ENCODE measurements around the gene ADAM21. TPM values are rescaled to one million over a fixed set of nuclear protein-coding genes. Genes with fewer than 3 reads are reported as not detected.

Gene ADAM21
- total and polyA plus RNA-seq, 2 of the 13 experiments (the other 11 are each of a cell fraction or from before 2014, with no cell fraction given), result 0.03 to 0.07 TPM

GRCh38 chr14:70448633-70449340 lies 3.2 kb upstream of the ADAM21 start (continued):
- TF ChIP-seq ZNF770 (CRISPR knock-in tag; IDR thresholded peaks at IDR 0.05), result peak; percentile 66; the same call in 1 of the 2 replicates
- TF ChIP-seq RARA (CRISPR knock-in tag; IDR thresholded peaks at IDR 0.05), result peak; percentile 70
- TF ChIP-seq ZBTB7A (CRISPR knock-in tag; IDR thresholded peaks at IDR 0.05), result no peak
- TF ChIP-seq ZNF776 (CRISPR knock-in tag; IDR thresholded peaks at IDR 0.05), result no peak
- TF ChIP-seq ONECUT2 (CRISPR knock-in tag; IDR thresholded peaks at IDR 0.05), result no peak
- peak; percentile 97 for TF ChIP-seq CEBPG (CRISPR knock-in tag; IDR thresholded peaks at IDR 0.05)
- no peak for TF ChIP-seq ZNF326 (CRISPR knock-in tag; IDR thresholded peaks at IDR 0.05; ENCODE audit: borderline replicate concordance)
- TF ChIP-seq HDAC6 (IDR thresholded peaks at IDR 0.05; ENCODE audit: low read depth, low read length), result no peak
- TF ChIP-seq CBX1 (IDR thresholded peaks at IDR 0.05; ENCODE audit: low read depth), result peak; percentile 43
- no peak for TF ChIP-seq CC2D1A (CRISPR knock-in tag; IDR thresholded peaks at IDR 0.05)
- 0 out of 2 replicates have a peak, but pooled peaks have one; percentile 17 for TF ChIP-seq ETV5 (CRISPR knock-in tag; IDR thresholded peaks at IDR 0.05; ENCODE audit: borderline replicate concordance)
- no peak for TF ChIP-seq RFXANK (CRISPR knock-in tag; IDR thresholded peaks at IDR 0.05)
- no peak for TF ChIP-seq STAT5B (CRISPR knock-in tag; IDR thresholded peaks at IDR 0.05)
- TF ChIP-seq ZNF678 (CRISPR knock-in tag; IDR thresholded peaks at IDR 0.05), result no peak
- TF ChIP-seq HNF4A (CRISPR knock-in tag; IDR thresholded peaks at IDR 0.05), result peak; percentile 74
- TF ChIP-seq MED1 (CRISPR knock-in tag; IDR thresholded peaks at IDR 0.05), result peak; percentile 52; the same call in 1 of the 2 replicates
- TF ChIP-seq CEBPB (IDR thresholded peaks at IDR 0.05; ENCODE audit: borderline replicate concordance, low read depth, low read length), result peak; percentile 98
- no peak for TF ChIP-seq ZBTB1 (CRISPR knock-in tag; IDR thresholded peaks at IDR 0.05; ENCODE audit: borderline replicate concordance)
- TF ChIP-seq ZSCAN31 (CRISPR knock-in tag; IDR thresholded peaks at IDR 0.05; ENCODE audit: low read depth), result no peak
- no peak for TF ChIP-seq ZNF724P (CRISPR knock-in tag; IDR thresholded peaks at IDR 0.05; ENCODE audit: borderline replicate concordance)
- TF ChIP-seq ZNF124 (CRISPR knock-in tag; IDR thresholded peaks at IDR 0.05), result peak; percentile 100
- peak; percentile 87 for TF ChIP-seq MIER3 (CRISPR knock-in tag; IDR thresholded peaks at IDR 0.05; ENCODE audit: borderline replicate concordance)
- 0 out of 2 replicates have a peak, but pooled peaks have one; percentile 26 for TF ChIP-seq CSRNP1 (CRISPR knock-in tag; IDR thresholded peaks at IDR 0.05)
- TF ChIP-seq CBX5 (CRISPR knock-in tag; IDR thresholded peaks at IDR 0.05; ENCODE audit: borderline replicate concordance), result peak; percentile 79; the same call in 1 of the 2 replicates
- no peak for TF ChIP-seq IRF1 (CRISPR knock-in tag; IDR thresholded peaks at IDR 0.05; ENCODE audit: low read depth)
- TF ChIP-seq FOXJ3 (CRISPR knock-in tag; IDR thresholded peaks at IDR 0.05; ENCODE audit: borderline replicate concordance), result peak; percentile 93
- TF ChIP-seq ATF3 (CRISPR knock-in tag; IDR thresholded peaks at IDR 0.05), result peak; percentile 38; the same call in 1 of the 2 replicates
- no peak for TF ChIP-seq KDM5A (IDR thresholded peaks at IDR 0.05; ENCODE audit: borderline replicate concordance, low read length)
- peak; percentile 70 for TF ChIP-seq ZMYM2 (CRISPR knock-in tag; IDR thresholded peaks at IDR 0.05)

Data from HepG2 (cell line).